Stimulated activated CD4-positive, alpha-beta T cell treated with anti-CD3 and anti-CD28 coated beads, TNF-alpha, amount 100 ng/mL, for 48 hours (primary cell): ENCODE measurements around the gene PLA2G4E.
A peak's percentile ranks its signal among the peaks of the same experiment; 100 is the strongest.

Source experiments
- DNase-seq, 3 donors: peaks; one replicate each; pipeline ENCODE4 v3.0.0-alpha.2; 2020; ENCODE audit warnings: low read depth in 3 of 3

Gene PLA2G4E

GRCh38 chr15:42020713-42021273 lies at the start of gene PLA2G4E:
PLA2G4E (minus strand) TSS chr15:42021042; CDS start chr15:42021030, 12 bp downstream.
- DNase-seq = no peak

DNA sequence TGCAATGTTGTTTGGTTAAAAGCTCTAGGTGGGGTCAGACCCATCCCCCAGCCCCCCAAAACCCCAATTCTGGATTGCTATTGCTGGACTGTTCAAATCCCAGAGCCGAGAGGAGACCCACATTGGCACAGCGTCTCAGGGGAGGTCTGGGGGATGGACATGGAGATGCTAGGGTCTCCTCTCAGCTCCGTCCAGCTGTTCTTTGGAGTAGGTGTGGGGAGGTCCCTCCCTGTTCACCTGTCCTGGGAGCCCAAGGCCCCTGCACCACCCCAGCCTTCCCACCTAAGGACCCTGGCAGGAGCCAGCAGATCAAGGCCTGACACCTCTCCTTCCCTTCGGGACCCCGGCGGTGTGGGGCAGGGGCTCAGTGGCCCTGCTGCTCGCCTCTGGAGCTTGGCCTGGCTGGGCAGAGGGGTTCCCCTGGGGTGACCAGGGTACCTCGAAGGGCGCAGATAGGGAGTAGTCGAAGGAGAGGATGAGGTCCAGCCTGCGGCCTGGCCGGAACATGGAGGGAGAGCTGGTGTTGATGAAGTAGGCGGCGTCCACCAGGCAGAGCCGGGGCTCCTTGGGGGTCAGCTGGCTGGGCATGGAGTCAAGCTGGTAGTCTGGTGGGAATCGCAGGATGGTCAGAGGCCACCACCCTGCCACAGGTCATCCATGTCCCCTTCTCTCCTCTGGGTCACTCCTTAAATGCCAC lies 49.6 kb upstream of the PLA2G4E start:
- DNase-seq = no peak

GRCh38 chr15:42069496-42070278 lies 48.8 kb upstream of the PLA2G4E start:
- DNase-seq = no peak

DNA sequence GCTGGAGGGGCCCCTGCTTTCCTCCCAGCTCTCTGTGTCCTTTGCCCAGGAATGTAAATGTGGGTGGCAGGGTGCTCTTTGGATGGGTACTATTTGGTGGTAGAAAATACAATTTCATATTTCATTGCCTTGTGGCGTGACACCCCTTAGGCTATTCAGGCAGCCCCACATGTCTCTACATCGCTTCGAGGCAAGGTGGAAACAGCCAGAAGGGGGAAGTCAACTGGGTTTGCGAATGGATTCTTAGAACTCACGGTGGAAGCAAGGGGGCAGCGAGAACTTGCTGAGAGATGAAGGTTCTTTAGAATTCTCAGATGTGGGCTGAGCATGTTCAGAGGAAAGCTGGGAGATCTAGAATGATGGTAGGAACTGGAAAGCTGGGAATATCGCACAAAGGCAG lies 48.2 kb upstream of the PLA2G4E start:
- no peak for DNase-seq

GRCh38 chr15:42068601-42069000 lies 47.8 kb upstream of the PLA2G4E start:
- DNase-seq = no peak

- no peak for DNase-seq
These were observed 46.0 kb upstream of the PLA2G4E start for GRCh38 chr15:42066764-42067415.

DNA sequence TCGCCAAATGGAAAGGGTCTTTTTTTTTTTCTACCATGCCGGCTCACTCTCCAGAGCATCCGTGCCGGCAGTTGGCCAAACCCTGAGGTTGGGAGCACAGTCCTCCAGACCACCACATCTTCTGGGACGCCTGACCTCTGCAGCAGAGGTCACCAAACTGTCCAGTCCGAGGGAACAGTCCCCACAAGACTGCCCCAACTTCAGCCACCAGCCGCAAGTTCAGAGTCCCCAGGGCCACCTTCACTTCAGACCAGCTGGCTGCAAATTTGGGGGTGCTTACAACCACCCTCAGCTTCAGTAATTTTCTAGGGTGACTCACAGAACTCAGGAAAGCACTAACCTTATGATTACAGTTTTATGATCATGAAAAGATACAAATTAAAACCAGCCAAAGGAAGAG lies 44.6 kb upstream of the PLA2G4E start:
- DNase-seq = no peak

DNA sequence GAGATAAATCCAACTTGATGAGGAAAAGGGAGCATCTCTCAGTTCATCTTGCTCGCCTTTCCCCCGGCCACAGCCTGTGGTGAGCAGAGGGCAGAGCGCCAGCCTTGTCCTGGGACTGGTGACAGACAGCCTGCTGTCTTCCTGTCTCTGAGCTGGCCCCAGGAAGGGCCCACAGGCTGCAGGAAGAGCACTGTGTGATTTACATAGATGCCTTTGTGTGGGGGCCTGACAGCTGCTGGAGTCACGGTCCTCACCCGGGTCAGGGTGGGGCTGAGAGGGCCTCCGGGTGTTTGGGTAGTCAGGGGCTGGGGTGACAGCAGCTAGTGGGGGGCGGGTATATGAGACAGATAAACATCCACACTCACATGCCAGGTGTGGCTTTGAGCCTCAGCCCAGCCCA lies 44.2 kb upstream of the PLA2G4E start:
- DNase-seq = no peak

- DNase-seq = no peak
These were observed 43.4 kb upstream of the PLA2G4E start for GRCh38 chr15:42064271-42064670.

GRCh38 chr15:42063122-42063848 lies 42.4 kb upstream of the PLA2G4E start:
- DNase-seq = no peak

- DNase-seq = no peak
These were observed 41.5 kb upstream of the PLA2G4E start for GRCh38 chr15:42062284-42062806.

DNA sequence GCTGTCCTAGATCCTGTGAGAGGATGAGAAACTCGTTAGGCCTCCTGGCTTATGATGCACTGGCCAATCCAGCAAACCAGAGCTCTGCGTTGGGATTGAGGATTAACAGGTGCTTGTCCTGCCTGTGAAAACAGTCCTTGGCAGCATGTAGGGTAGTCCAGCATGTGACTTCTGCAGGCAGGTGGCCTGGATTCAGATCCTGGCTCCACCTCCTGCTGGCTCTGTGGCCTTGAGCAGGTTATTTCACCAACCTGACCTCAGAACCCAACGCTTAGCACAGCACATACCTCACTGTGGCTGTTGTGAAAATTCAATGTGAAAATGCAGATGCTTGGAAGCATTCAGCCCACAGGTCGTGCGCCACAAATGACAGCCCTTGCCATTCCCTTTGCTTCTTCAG lies 40.0 kb upstream of the PLA2G4E start:
- no peak for DNase-seq

- no peak for DNase-seq
These were observed 39.6 kb upstream of the PLA2G4E start for GRCh38 chr15:42060477-42060763.

- DNase-seq = peak; percentile 20 to 65 (median 52)
These were observed 39.0 kb upstream of the PLA2G4E start for GRCh38 chr15:42059661-42060476.

- DNase-seq = no peak
These were observed 37.9 kb upstream of the PLA2G4E start for GRCh38 chr15:42058791-42059190.

DNA sequence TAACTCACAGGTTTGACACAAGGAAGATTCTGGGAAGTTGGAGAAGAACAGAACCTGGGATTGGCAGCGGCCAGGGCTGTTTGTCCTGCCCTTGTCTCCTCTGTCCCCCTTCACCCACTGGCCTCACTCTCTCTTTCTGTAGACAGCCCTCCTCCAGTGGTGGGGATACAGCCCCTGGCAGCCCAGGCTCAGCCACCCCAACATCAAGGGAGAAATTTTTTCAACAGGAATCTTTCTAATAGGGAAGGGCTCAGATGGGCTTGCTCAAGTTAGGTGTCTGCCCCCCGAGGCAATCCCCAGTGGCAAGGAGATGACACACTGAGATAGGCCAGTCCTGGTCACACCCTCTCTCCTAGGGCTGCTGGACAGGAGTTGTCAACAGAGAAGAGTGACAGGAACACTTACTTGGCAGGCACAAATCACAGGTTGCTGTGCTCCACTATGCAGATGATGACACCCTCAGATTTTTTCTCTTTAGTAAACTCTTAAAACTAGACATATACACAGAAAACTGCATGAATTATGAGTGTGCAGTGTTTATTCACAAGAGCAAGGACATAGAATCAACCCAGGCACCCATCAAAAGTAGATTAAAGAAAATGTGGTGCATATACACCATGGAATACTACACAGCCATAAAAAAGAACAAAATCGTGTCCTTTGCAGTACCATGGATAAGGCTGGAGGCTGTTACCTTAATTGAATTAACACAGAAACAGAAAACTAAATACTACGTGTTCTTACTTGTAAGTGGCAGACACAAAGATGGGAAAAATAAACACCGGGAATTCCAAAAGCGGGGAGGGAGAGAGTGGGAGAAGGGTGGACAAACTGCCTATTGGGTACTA lies 37.2 kb upstream of the PLA2G4E start:
- DNase-seq = no peak

- peak; percentile 22 to 60 (median 44) for DNase-seq
These were observed 36.3 kb upstream of the PLA2G4E start for GRCh38 chr15:42056934-42057798.

DNA sequence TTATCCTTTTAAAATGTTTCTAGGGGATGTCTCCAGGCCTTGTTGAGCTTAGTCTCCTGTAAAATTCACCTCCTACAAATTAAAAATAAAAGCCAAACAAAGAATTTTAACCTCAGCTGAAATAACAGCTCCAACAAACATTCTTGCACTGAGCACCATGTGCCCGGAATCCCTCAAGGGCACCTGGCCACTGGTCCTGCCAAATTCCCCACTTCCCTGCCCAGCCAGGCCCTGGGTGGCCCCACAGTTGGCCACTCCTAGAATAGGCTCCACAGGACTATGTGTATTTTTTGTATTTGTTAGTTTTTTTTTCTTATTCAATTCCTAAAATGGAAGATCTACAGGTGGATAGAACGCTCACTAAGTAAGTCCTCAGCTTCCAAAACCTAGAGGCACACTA lies 33.1 kb upstream of the PLA2G4E start:
- no peak for DNase-seq

DNA sequence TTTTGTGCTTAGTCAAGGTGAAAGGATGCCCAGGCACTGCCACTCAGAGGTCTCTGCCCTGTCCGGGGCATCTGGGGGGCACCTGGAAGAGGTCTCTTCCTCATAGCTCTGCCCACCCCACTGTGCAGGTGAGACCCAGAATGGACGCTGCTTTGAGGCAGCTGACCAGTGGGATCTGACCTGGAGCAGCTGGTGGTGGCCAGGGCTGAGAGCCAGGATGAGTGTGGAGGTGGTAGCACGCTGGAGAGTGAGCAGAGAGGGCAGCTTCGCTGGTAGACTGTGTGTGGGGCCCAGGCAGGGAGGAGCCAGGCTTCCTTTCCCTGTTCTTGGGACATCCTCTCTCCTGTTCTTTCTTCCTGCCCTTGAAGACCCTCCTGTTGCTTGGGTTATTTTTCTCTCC lies 32.2 kb upstream of the PLA2G4E start:
- no peak for DNase-seq
